ENCODE data around the gene UCP1. TPM values are rescaled to one million over a fixed set of nuclear protein-coding genes. Genes with fewer than 3 reads are reported as not detected.

UCP1 gene
- total and polyA plus RNA-seq, 7 donors: 0.09 TPM; not detected in 6

DNA sequence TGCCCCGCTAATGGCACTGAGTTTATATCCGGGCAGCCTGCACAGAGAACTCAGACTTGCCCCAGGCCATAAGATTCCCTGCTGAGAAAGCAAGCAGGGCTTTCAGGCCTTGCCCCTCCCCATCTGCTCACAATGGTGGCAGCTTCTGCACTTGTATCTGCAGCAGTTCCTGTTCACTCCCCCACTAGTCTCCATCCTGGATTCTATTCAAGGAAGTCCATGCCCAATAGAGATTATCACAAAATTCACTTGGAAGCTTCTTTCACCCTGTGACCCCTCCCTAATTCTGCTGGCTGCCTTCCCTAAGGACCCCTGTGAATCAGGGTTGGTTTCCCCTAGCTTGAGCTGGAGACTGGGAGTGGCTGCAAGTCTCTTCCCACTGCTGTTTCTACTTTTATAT is 34.5 kb upstream of the UCP1 start:
- no peak overlapping the region for H3K4me3 ChIP-seq
- intact Hi-C loops (cut with DNase I): no loop called here
- H3K36me3 ChIP-seq (ENCODE audit: insufficient read depth in 1 of 2, low read depth in 1 of 2): no peaks in the 10 kb centered on the region
- no peaks in the 10 kb centered on the region for H3K4me1 ChIP-seq
- peaks cover 0 to 2% (median 0%) of the 10 kb centered on the region in 3 donors for H3K27me3 ChIP-seq (ENCODE audit: insufficient read depth in 3 of 3, low read length in 2 of 3)
- no peak overlapping the region for H3K27ac ChIP-seq
- H3K9me3 ChIP-seq: no peaks in the 10 kb centered on the region
- DNase-seq: no peak
- WGBS, 3 donors: 43 to 72% (median 47%) methylated on average over 2 of the region's 2 CpGs
- TF ChIP-seq, protein P1, sequence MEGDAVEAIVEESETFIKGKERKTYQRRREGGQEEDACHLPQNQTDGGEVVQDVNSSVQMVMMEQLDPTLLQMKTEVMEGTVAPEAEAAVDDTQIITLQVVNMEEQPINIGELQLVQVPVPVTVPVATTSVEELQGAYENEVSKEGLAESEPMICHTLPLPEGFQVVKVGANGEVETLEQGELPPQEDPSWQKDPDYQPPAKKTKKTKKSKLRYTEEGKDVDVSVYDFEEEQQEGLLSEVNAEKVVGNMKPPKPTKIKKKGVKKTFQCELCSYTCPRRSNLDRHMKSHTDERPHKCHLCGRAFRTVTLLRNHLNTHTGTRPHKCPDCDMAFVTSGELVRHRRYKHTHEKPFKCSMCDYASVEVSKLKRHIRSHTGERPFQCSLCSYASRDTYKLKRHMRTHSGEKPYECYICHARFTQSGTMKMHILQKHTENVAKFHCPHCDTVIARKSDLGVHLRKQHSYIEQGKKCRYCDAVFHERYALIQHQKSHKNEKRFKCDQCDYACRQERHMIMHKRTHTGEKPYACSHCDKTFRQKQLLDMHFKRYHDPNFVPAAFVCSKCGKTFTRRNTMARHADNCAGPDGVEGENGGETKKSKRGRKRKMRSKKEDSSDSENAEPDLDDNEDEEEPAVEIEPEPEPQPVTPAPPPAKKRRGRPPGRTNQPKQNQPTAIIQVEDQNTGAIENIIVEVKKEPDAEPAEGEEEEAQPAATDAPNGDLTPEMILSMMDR (IDR thresholded peaks at IDR 0.05): no peak
- no peak for ATAC-seq

DNA sequence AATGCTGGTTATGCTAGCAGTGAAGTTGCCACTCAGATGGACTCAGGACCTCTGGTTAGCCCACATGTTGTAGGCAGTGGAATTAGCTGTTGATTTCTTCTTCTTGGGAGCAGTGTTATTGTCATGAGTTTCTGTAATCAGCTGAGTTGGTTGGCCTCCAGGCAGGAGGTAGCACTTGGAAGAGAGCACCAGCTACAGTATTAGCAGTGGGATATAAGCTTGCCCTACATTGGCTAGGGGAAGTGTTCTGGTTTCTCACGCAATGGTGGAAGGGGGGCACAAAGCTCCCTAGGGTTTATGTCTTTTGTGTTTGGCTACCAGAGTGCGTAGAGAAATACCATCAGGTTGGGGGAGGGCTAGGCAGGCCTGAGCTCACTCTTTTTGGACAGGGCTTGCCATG is 34.0 kb upstream of the UCP1 start:
- TF ChIP-seq, protein P1 (IDR thresholded peaks at IDR 0.05): no peak
- no peaks in the 10 kb centered on the region for H3K4me1 ChIP-seq
- no peak for DNase-seq
- ATAC-seq: no peak
- no peaks in the 10 kb centered on the region for H3K9me3 ChIP-seq
- H3K27ac ChIP-seq: no peak overlapping the region
- H3K36me3 ChIP-seq (ENCODE audit: insufficient read depth in 1 of 2, low read depth in 1 of 2): no peaks in the 10 kb centered on the region
- 69 to 81% (median 81%) methylated on average over 2 of the region's 2 CpGs for WGBS, 3 donors
- intact Hi-C loops (cut with DNase I): no loop called here
- H3K4me3 ChIP-seq: no peak overlapping the region
- H3K27me3 ChIP-seq (ENCODE audit: insufficient read depth in 3 of 3, low read length in 2 of 3): peaks cover 0 to 2% (median 0%) of the 10 kb centered on the region in 3 donors

DNA sequence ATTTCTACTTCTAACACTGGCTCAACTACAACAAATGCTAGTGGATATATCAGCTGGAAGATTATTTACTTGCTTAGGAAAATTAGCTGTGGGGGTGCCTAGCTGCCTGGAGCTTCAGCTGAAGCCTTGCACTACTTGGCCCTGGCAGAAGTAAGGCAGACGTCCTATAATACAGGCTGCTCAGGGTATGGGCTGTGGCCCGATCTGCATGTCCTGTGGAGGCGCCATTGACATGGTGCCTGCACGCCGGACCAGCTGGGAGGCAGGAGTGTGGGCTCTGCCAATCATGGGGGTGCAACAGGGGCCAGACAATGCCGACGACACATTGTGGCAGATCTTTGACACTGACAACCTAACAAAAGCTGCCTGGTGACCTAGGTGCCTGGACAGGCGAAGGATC is 31.6 kb upstream of the UCP1 start:
- Histone ChIP-seq H3K27me3 (ENCODE audit: insufficient read depth in 3 of 3, low read length in 2 of 3) (peaks cover 0 to 2% (median 2%) of the 10 kb centered on the region in 3 donors), H3K27ac (no peak overlapping the region), H3K9me3 (no peaks in the 10 kb centered on the region), H3K4me3 (no peak overlapping the region), H3K4me1 (no peaks in the 10 kb centered on the region), H3K36me3 (ENCODE audit: insufficient read depth in 1 of 2, low read depth in 1 of 2) (no peaks in the 10 kb centered on the region)
- ATAC-seq (no peak), DNase-seq (no peak)
- intact Hi-C loops (cut with DNase I): no loop called here
- TF ChIP-seq, protein P1 (IDR thresholded peaks at IDR 0.05): no peak
- 79 to 84% (median 81%) methylated on average over 8 of the region's 8 CpGs for whole genome bisulfite sequencing, 3 donors

DNA sequence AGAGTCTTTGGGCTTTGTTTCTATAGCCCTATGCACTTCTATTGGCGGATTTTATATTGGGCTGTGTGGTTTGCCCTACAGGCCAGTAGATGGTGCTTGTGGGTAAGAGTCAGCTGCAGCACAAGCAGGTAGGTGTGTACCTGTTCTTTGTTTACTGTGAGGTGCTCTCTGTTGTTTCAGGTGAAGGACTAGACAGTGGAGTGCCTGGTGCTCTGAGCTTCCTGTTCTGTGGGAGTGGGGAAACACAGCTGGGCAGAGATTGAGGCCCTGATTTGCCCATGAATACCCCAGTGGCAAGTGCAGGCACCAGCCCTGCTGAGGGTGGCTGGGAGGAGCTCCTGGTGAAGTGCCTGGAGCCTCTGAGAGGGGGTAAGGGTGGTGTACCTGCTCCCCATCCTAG is 26.3 kb upstream of the UCP1 start:
- no peaks in the 10 kb centered on the region for H3K36me3 ChIP-seq (ENCODE audit: insufficient read depth in 1 of 2, low read depth in 1 of 2)
- no peak overlapping the region for H3K27ac ChIP-seq
- DNase-seq (no peak), ATAC-seq (no peak)
- intact Hi-C loops (cut with DNase I): no loop called here
- no peaks in the 10 kb centered on the region for H3K4me1 ChIP-seq
- TF ChIP-seq, protein P1 (IDR thresholded peaks at IDR 0.05): no peak
- WGBS, 3 donors: 56 to 70% (median 66%) methylated on average over 1 of the region's 1 CpG
- H3K9me3 ChIP-seq: no peaks in the 10 kb centered on the region
- H3K4me3 ChIP-seq: no peak overlapping the region
- peaks cover 0 to 2% (median 0%) of the 10 kb centered on the region in 3 donors for H3K27me3 ChIP-seq (ENCODE audit: insufficient read depth in 3 of 3, low read length in 2 of 3)

DNA sequence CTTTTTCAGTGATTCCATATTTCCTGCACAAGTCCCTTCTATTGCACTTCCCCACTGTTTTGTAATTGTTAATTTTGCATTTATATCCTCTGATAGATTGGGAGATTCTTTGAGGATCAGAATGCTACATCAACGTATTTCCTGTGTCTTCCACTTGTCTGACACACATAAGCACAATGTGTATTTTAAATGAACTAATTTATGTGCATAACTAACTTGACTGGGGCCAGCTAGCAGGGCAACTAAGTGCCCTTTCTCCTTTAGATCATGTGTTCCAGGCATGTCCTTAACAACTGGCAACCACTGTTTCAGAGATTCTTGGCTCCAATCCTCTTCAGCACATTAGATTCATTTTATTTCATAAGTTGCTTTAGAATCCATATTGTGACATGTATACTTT is 15.7 kb upstream of the UCP1 start:
- 42 to 57% (median 55%) methylated on average over 1 of the region's 1 CpG for WGBS, 3 donors
- no peak overlapping the region for H3K4me3 ChIP-seq
- no peak for DNase-seq
- H3K9me3 ChIP-seq: no peaks in the 10 kb centered on the region
- TF ChIP-seq, protein P1 (IDR thresholded peaks at IDR 0.05): no peak
- H3K36me3 ChIP-seq (ENCODE audit: insufficient read depth in 1 of 2, low read depth in 1 of 2): no peaks in the 10 kb centered on the region
- ATAC-seq: no peak
- no peaks in the 10 kb centered on the region for H3K4me1 ChIP-seq
- intact Hi-C loops (cut with DNase I): no loop called here
- no peak overlapping the region for H3K27ac ChIP-seq
- peaks cover 2 to 7% (median 2%) of the 10 kb centered on the region in 3 donors for H3K27me3 ChIP-seq (ENCODE audit: insufficient read depth in 3 of 3, low read length in 2 of 3)
